Measurements from ENCODE around the gene FGF2.

The FGF2 gene

GRCh38 chr4:122873146-122873545, 46.5 kb downstream of the FGF2 start:
- no peaks in the 10 kb centered on the region for H3K36me3 ChIP-seq (ENCODE audit: control insufficient read depth, low read length)
- no peak overlapping the region for H3K4me3 ChIP-seq (ENCODE audit: low read length)
- no peak overlapping the region for H3K4me2 ChIP-seq (ENCODE audit: low read length)
- no peak for TF ChIP-seq CTCF (IDR thresholded peaks at IDR 0.05; ENCODE audit: low read depth, low read length, poor library complexity, severe bottlenecking)
- TF ChIP-seq EZH2phosphoT487 (IDR thresholded peaks at IDR 0.05; ENCODE audit: borderline replicate concordance, low read length) = no peak
- H3K4me1 ChIP-seq (ENCODE audit: control insufficient read depth, low read length) = no peaks in the 10 kb centered on the region
- H3K27ac ChIP-seq (ENCODE audit: low read depth, low read length) = no peak overlapping the region
- no peaks in the 10 kb centered on the region for H4K20me1 ChIP-seq (ENCODE audit: control insufficient read depth, insufficient read depth, low read depth, low read length)
- no peaks in the 10 kb centered on the region for H3K9me3 ChIP-seq (ENCODE audit: control insufficient read depth, insufficient read depth, low read length)
- no peaks in the 10 kb centered on the region for H3F3A ChIP-seq (ENCODE audit: control insufficient read depth, insufficient read depth)
- no peaks in the 10 kb centered on the region for H3K79me2 ChIP-seq (ENCODE audit: control insufficient read depth, low read length)
- no peaks in the 10 kb centered on the region for H3K9me2 ChIP-seq (replicated peaks; ENCODE audit: control insufficient read depth, low read length)
- no peaks in the 10 kb centered on the region for H3K27me3 ChIP-seq (ENCODE audit: control insufficient read depth, low read length)

- no peaks in the 10 kb centered on the region for H4K20me1 ChIP-seq (ENCODE audit: control insufficient read depth, insufficient read depth, low read depth, low read length)
- H3K4me3 ChIP-seq (ENCODE audit: low read length) = no peak overlapping the region
- no peaks in the 10 kb centered on the region for H3F3A ChIP-seq (ENCODE audit: control insufficient read depth, insufficient read depth)
- H3K36me3 ChIP-seq (ENCODE audit: control insufficient read depth, low read length) = no peaks in the 10 kb centered on the region
- no peak overlapping the region for H3K27ac ChIP-seq (ENCODE audit: low read depth, low read length)
- no peak for TF ChIP-seq CTCF (IDR thresholded peaks at IDR 0.05; ENCODE audit: low read depth, low read length, poor library complexity, severe bottlenecking)
- H3K9me2 ChIP-seq (replicated peaks; ENCODE audit: control insufficient read depth, low read length) = no peaks in the 10 kb centered on the region
- H3K4me2 ChIP-seq (ENCODE audit: low read length) = no peak overlapping the region
- H3K9me3 ChIP-seq (ENCODE audit: control insufficient read depth, insufficient read depth, low read length) = no peaks in the 10 kb centered on the region
- no peaks in the 10 kb centered on the region for H3K27me3 ChIP-seq (ENCODE audit: control insufficient read depth, low read length)
- H3K4me1 ChIP-seq (ENCODE audit: control insufficient read depth, low read length) = no peaks in the 10 kb centered on the region
- H3K79me2 ChIP-seq (ENCODE audit: control insufficient read depth, low read length) = no peaks in the 10 kb centered on the region
Observed at GRCh38 chr4:122873821-122874593, 47.4 kb downstream of the FGF2 start.

GRCh38 chr4:122875949-122876348, 49.3 kb downstream of the FGF2 start:
- Histone ChIP-seq H3K9me2 (replicated peaks; ENCODE audit: control insufficient read depth, low read length) (no peaks in the 10 kb centered on the region), H3K27ac (ENCODE audit: low read depth, low read length) (no peak overlapping the region), H3K4me3 (ENCODE audit: low read length) (no peak overlapping the region), H3K36me3 (ENCODE audit: control insufficient read depth, low read length) (no peaks in the 10 kb centered on the region), H3F3A (ENCODE audit: control insufficient read depth, insufficient read depth) (no peaks in the 10 kb centered on the region), H3K27me3 (ENCODE audit: control insufficient read depth, low read length) (no peaks in the 10 kb centered on the region), H3K4me1 (ENCODE audit: control insufficient read depth, low read length) (no peaks in the 10 kb centered on the region), H3K4me2 (ENCODE audit: low read length) (no peak overlapping the region), H4K20me1 (ENCODE audit: control insufficient read depth, insufficient read depth, low read depth, low read length) (no peaks in the 10 kb centered on the region), H3K9me3 (ENCODE audit: control insufficient read depth, insufficient read depth, low read length) (no peaks in the 10 kb centered on the region), H3K79me2 (ENCODE audit: control insufficient read depth, low read length) (no peaks in the 10 kb centered on the region)
- TF ChIP-seq CTCF (IDR thresholded peaks at IDR 0.05; ENCODE audit: low read depth, low read length, poor library complexity, severe bottlenecking) (no peak), EZH2phosphoT487 (IDR thresholded peaks at IDR 0.05; ENCODE audit: borderline replicate concordance, low read length) (no peak)

All from DOHH2 (cell line).